Bone marrow (tissue), 2 donors: ENCODE results near the gene ZNF428.
"Not testable (repeated sequence)": the region's sequence is repeated elsewhere in the genome, so short reads cannot be mapped to it uniquely, and the experiment has no call there.

Source experiments
- DNase-seq, 2 donors: peaks; one replicate each; lab custom pipeline; 2025; lab: John Stamatoyannopoulos, UW

ZNF428 gene

DNA sequence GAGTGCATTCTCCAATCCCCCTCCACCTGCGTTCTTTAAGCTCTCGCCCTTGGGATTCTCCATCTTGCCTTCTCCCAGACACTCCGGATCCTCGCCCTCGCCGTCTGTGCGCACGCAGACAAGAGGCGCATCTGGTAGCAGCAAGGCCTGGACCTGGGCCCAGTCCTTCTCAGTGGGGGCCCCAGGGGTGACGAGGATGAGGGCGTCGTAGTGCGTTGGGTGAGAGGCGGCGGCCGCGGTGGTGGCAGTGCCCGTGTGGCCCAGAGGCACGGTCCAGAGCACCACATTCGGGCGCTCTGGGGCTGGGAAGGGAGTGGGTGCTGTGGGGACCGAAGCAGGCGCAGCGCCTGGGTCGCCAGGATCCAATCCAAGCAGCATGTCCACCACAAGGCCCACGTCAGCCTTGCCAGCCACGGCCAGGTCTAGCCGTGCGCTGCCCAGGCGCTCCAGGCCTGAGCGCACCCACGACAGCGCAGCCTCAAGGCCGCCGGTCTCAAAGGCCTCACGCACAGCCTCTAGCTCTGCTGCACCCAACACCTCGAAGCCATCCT lies 26.6 kb downstream of the ZNF428 start:
- no peak for DNase-seq

- DNase-seq, result no peak
Observed at GRCh38 chr19:43591904-43592772, 27.3 kb downstream of the ZNF428 start.

- DNase-seq, result no peak
Observed at GRCh38 chr19:43589678-43590077, 29.8 kb downstream of the ZNF428 start.

- DNase-seq, result no peak
Observed at GRCh38 chr19:43589277-43589676, 30.2 kb downstream of the ZNF428 start.

- not testable (repeated sequence) for DNase-seq
Observed at GRCh38 chr19:43587029-43587428, 32.4 kb downstream of the ZNF428 start.

- no peak for DNase-seq
Observed at GRCh38 chr19:43586346-43586745, 33.1 kb downstream of the ZNF428 start.

GRCh38 chr19:43584484-43584883 lies 34.9 kb downstream of the ZNF428 start:
- DNase-seq, result no peak

GRCh38 chr19:43582495-43582894 lies 36.9 kb downstream of the ZNF428 start:
- no peak for DNase-seq

- no peak for DNase-seq
Observed at GRCh38 chr19:43581467-43581866, 38.0 kb downstream of the ZNF428 start.

DNA sequence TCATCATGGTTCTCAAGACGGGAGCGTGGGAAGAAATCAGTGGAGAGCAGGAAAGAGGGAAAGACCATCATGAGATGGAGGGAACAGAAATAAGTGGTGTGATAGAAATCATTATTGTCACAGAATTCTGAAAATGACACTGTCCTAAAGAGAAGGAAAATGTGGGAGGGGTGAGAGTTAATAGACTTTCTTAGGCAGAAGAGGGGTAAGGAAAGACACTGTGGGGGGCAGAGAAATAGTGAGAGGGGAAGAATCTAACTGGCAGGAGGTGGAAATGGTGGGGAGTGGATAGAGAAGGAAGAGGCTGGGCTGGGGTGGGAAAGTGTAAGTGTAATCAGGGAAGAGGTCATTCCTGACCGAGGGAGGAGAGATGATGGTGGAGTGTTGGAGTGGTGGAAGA lies 40.6 kb downstream of the ZNF428 start:
- no peak for DNase-seq

DNA sequence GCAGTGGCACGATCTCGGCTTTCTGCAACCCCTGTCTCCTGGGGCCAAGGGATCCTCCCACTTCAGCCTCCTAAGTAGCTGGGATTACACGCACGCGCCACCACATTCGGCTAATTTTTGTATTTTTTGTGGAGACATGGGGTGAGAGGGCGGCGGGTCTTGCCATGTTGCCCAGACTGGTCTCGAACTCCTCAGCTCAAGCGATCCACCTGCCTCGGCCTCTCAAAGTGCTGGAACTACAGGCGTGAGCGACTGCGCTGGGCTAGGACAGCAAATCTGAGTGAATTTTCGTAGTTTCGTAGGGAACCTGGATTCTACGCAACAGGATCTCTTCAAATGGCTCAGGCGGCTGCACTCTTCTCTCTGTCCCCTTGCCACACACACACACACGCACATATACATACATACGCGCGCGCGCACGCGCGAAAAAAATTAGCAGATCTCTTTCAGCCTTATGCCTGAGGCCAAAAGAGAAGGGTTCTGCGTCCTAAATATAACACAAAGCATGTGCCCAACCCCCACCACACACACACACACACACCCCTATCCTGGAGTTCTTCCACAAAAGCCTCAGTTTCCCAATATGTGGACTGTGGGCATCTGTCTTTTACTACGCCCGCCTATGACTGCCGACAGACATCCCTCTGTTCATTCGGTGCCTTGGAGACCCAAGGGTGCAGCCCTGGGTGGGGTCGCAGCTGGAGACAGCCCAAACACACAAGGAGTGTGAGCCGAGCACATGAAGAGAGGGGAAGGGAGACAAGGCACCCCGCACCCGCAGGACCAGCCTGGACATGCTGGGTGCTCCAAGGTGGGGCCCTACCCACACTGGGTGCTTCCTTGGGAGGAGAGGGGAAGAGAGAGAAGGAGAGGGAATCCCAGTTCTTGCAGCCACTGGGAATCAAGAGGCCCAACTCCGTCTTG lies 43.2 kb downstream of the ZNF428 start:
- DNase-seq, result no peak

DNA sequence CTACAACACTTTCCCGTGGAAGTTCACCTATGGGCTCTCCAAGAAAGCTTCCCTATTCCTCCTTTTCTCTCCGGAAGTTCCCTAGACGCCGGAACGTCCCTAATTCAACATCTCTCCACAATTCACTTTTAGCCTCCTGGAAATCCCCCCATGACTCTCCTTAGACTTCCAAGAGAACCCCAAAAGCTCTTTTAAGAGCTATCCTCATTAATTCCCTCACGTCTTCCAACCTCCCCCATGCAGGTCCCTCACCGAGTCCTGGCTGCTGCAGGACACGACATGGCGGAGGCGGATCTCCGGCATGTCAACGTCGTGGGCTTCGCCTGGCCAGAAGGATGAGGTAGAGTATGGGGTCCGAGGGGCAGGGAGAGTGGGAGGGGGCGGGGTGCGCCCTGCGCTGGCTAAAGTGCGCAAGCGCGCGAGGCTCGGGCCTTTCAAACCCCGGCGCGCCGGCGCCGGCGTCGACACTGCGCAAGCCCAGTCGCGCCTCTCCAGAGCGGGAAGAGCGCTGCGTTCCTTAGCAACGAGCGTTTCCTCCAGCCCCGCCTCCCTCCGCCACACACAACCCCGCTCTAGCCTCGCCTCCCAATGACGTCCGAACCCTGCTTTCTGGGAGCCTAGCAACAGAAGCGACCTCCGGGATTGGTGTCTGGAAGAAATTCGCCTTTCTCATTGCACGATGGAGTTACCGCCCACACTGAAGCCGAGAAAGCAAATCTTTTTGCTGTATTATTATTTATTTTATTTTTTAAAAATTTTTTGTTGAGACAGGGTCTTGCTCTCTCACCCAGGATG lies 44.1 kb downstream of the ZNF428 start, which contains the start of the genes PINLYP and XRCC1:
PINLYP (plus strand) TSS at position 646 of the 795 bp plus-strand sequence. CDS start 1,391 bp downstream, outside the sequence.
XRCC1 (minus strand) TSS at position 372 of the 795 bp plus-strand sequence; CDS start at position 303, 69 bp downstream.
- DNase-seq, result peak; percentile 80 to 99

DNA sequence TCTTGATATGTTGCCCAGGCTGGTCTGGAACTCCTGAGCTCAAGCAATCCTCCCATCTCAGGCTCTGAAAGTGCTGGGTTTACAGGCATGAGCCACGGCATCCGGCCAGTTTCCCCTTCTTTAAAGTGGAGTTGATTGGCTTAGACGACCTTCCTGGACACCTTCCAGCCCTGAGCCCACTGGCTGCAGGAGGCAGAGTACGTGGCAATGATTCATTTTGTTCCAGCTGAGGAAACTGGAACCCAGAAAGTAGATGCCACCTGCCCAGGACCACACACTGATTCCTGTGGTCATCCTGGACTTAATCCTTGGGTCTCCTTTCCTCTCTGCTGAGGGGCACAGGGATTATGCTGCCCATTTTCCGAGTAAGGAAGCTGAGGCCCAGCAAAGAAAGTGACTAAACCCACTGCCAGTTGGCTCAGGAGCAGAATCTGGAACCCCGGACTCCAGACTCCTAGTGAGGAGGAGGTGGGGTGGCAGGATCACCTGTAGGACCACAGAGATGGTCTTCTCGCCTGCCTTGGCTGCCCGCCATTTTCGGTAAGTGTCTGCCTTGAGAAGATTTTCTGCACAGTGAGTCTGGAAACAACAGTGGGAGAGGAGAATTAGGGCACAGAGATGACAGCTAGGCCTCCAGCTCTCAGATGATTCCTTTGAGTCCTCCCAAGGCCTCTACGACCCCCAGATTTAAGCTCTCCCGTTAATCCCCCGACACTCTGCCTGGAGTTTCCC lies 44.8 kb downstream of the ZNF428 start:
- no peak for DNase-seq

- no peak for DNase-seq
Observed at GRCh38 chr19:43572171-43572588, 47.2 kb downstream of the ZNF428 start.

GRCh38 chr19:43570174-43570791 lies 49.1 kb downstream of the ZNF428 start:
- DNase-seq, result no peak

DNA sequence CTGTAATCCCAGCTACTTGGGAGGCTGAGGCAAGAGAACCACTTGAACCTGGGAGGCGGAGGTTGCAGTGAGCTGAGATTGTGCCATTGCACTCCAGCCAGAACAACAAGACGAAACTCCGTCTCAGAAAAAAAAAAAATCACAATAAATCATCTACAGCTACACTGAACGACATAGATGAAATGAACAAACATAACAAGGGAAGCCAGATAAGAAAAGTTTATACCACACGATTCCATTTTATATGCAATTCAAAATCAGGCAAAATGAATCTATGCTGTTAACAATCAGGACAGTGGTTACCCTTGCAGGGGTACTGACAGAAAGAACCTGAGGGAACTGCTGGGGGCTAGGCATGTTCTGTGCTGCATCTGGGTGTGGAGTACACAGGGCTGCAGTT lies 49.8 kb downstream of the ZNF428 start:
- DNase-seq, result no peak

GRCh38 chr19:43564800-43565199 lies 54.6 kb downstream of the ZNF428 start:
- DNase-seq, result no peak

DNA sequence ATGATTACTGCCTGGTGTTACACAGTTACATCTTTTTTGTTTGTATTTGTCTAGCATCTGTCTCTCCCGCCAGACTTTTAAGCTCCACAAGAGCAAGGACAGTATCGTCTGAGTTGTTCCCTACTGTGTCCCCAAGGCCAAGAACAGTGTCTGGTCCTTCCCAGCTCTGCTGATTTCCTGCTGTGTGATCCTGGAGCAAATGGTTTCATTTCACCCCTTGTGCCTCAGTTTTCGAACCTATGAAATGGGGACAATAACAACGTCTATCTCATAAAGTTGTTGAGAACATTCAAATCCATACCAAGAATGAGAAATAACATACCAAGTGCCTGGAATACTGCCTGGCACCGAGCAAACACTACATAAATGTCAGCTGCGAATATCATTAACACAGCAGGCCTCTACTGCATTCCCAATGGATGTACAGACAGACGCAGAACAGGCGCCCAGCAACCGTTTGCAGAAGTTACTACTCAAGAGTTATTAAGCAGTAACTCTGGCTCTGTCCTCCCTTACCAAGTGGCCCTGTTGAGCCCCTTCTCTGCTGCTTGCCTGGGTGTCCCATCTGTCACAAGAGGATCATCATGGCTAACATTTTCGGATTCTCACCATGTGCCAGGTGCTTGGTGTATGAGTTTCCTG lies 55.5 kb downstream of the ZNF428 start:
- no peak for DNase-seq

GRCh38 chr19:43562698-43563241 lies 56.7 kb downstream of the ZNF428 start:
- DNase-seq, result peak; percentile 70 to 99
